Ishikawa (cell line): ENCODE data around the gene PDE3B.

Experiments used
- CEBPB ChIP-seq: IDR thresholded peaks from 2 replicates; pipeline ENCODE4 v1.6.1; 2012
- CREB1 ChIP-seq: IDR thresholded peaks from 2 replicates; pipeline ENCODE4 v1.6.1; 2012; ENCODE audit warnings: low read depth
- EP300 ChIP-seq: IDR thresholded peaks from 2 replicates; pipeline ENCODE4 v1.6.1; 2012; ENCODE audit warnings: borderline replicate concordance
- FOXM1 ChIP-seq: IDR thresholded peaks from 2 replicates; pipeline ENCODE4 v1.6.1; 2012; ENCODE audit warnings: low read depth, borderline replicate concordance
- MAX ChIP-seq: IDR thresholded peaks from 2 replicates; pipeline ENCODE4 v1.6.1; 2012
- NFIC ChIP-seq: IDR thresholded peaks from 2 replicates; pipeline ENCODE4 v1.6.1; 2012
- RAD21 ChIP-seq: IDR thresholded peaks from 2 replicates; pipeline ENCODE4 v1.6.1; 2012; ENCODE audit warnings: low read depth
- REST ChIP-seq: IDR thresholded peaks from 2 replicates; pipeline ENCODE4 v1.6.1; 2012; ENCODE audit warnings: low read depth, mild to moderate bottlenecking
- TAF1 ChIP-seq: IDR thresholded peaks from 2 replicates; pipeline ENCODE4 v1.6.1; 2012; ENCODE audit warnings: low read depth, mild to moderate bottlenecking
- TCF12 ChIP-seq: IDR thresholded peaks from 2 replicates; pipeline ENCODE4 v1.6.1; 2012; ENCODE audit warnings: low read depth
- TEAD4 ChIP-seq: IDR thresholded peaks from 2 replicates; pipeline ENCODE4 v1.6.1; 2012
- USF1 ChIP-seq: IDR thresholded peaks from 2 replicates; pipeline ENCODE4 v1.6.1; 2012

- TF ChIP-seq MAX: no peak
- no peak for TF ChIP-seq TAF1
- TF ChIP-seq REST: no peak
- no peak for TF ChIP-seq EP300
- TF ChIP-seq CEBPB: no peak
- TF ChIP-seq CREB1: no peak
- no peak for TF ChIP-seq USF1
- no peak for TF ChIP-seq RAD21
- TF ChIP-seq TCF12: no peak
- TF ChIP-seq FOXM1: no peak
- no peak for TF ChIP-seq NFIC
- TF ChIP-seq TEAD4: no peak
These were observed 26.4 kb downstream of the PDE3B start for GRCh38 chr11:14669958-14670357.
